ENCODE measurements around the gene ABR. TPM values are rescaled to one million over a fixed set of nuclear protein-coding genes. Genes with fewer than 3 reads are reported as not detected.
"Not testable (repeated sequence)": the region's sequence is repeated elsewhere in the genome, so short reads cannot be mapped to it uniquely, and the experiment has no call there.

ABR gene
- total and polyA plus RNA-seq, 12 donors = 5.3 to 152 (median 105) TPM

DNA sequence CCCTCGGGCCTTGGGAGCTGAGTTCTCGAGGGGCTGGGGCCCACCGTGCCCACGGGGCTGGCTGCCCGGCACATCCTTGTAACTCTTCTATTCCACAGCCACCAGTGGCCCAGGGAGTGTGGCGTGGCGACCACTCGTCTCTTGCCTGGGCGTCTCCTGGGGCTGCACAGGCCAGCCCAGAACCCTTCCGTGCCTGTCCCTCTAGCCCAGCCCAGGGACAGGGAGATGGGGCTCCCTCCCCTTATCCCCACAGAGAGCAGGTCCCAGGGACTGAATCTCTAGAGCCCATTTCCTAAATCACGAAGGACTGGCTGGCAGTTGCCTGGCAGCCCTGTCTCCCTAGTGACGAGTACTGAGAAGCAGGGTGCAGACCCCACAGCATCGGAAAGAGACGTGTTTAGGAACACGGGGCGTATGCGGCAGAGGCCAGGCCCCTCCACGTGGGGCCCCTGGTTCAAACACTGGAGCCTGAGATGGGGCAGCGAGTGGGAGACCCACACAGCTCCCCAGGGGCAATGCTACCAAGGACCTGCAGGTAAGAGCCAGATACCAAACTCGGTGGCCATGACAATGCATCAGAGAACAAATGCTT is 131.8 kb downstream of the ABR start:
- DNase-seq = no peak
- Histone ChIP-seq H3K4me3 (no peak overlapping the region), H3K4me1 (replicated peaks in 1 of 2) (no peaks in the 10 kb centered on the region), H3K27ac (peak overlapping the region in 1 of 5 donors; percentile 8), H3K36me3 (replicated peaks in 1 of 2) (peaks cover 0 to 25% of the 10 kb centered on the region in 2 donors), H3K27me3 (no peaks in the 10 kb centered on the region), H3K9me3 (replicated peaks in 1 of 3) (no peaks in the 10 kb centered on the region)
- WGBS, 4 donors = 84 to 92% (median 88%) methylated on average over 10 to 20 of the region's 20 CpGs
- intact Hi-C loops (cut with DNase I) = loop anchor here in 1 of 2 donors (5.0 kb wide), 1 partner anchor 41 kb away; no protein-coding TSS in a partner anchor
- no peak for TF ChIP-seq POLR2A (IDR thresholded peaks at IDR 0.05)
- TF ChIP-seq, protein P1, sequence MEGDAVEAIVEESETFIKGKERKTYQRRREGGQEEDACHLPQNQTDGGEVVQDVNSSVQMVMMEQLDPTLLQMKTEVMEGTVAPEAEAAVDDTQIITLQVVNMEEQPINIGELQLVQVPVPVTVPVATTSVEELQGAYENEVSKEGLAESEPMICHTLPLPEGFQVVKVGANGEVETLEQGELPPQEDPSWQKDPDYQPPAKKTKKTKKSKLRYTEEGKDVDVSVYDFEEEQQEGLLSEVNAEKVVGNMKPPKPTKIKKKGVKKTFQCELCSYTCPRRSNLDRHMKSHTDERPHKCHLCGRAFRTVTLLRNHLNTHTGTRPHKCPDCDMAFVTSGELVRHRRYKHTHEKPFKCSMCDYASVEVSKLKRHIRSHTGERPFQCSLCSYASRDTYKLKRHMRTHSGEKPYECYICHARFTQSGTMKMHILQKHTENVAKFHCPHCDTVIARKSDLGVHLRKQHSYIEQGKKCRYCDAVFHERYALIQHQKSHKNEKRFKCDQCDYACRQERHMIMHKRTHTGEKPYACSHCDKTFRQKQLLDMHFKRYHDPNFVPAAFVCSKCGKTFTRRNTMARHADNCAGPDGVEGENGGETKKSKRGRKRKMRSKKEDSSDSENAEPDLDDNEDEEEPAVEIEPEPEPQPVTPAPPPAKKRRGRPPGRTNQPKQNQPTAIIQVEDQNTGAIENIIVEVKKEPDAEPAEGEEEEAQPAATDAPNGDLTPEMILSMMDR (IDR thresholded peaks at IDR 0.05) = no peak

DNA sequence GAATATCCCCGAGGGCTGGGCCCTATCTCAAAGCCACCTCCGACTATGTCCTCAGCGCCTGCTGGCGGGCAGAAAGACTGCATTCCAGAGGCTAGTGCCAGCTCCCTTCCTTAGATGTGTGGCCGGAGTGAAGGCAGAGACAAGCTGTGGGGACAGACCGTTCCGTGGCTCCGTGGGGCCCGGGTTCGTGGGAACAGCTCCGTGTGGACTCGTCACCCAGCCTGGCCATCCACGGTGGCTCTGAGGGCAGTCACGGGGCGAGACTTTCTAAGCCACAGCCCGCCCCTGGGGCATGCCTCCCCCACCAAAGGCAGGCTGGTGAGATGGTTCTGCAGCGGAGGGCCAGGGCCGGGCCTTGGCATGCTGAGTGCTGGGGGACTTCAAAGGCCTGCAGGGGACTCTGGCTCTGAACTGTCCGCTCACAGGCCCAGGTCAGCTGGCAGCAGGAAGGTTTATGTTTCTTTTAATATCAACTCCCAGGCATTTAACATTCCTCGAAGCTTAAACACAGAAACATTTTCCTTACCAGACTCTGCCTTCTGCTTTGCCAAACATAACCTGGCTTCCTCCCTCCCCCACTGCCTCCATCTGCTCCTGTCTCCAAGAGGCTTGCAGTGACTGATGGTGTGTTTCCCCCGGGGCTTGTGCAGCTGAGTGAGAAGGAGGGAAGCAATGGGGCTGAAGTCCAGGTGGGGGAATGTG is 132.5 kb downstream of the ABR start:
- intact Hi-C loops (cut with DNase I) = loop anchor here in 1 of 2 donors (5.0 kb wide), 1 partner anchor 40 kb away; no protein-coding TSS in a partner anchor
- peak overlapping the region in 2 of 5 donors; percentile 8 to 45 for H3K27ac ChIP-seq
- TF ChIP-seq, protein P1 (IDR thresholded peaks at IDR 0.05) = no peak
- no peak for TF ChIP-seq POLR2A (IDR thresholded peaks at IDR 0.05)
- no peaks in the 10 kb centered on the region for H3K9me3 ChIP-seq (replicated peaks in 1 of 3)
- 69 to 81% (median 73%) methylated on average over 4 to 21 of the region's 21 CpGs for WGBS, 4 donors
- H3K36me3 ChIP-seq (replicated peaks in 1 of 2) = peaks cover 0 to 25% of the 10 kb centered on the region in 2 donors
- H3K4me1 ChIP-seq (replicated peaks in 1 of 2) = no peaks in the 10 kb centered on the region
- no peak overlapping the region for H3K4me3 ChIP-seq
- H3K27me3 ChIP-seq = no peaks in the 10 kb centered on the region
- DNase-seq = no peak

DNA sequence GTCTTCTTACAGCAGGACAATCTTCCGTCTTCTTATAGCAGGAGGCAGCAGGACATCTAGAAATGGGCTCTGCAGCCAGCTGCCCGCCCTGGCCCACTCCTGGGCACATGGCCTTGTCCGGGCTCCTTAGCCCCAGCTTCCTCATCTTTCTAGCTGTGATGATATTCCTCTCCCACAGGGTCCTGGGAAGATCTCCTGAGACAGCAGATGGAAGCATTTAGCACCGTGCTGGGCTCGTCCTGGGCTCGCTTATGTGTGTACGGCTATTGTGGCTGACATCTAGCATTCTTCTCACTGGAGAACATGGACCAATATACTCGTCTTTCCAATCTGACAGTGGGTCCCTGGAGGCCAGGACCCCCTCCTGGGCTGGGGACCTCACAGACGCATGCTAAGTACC is 134.3 kb downstream of the ABR start:
- DNase-seq = no peak
- 91 to 96% (median 94%) methylated on average over 9 of the region's 9 CpGs for WGBS, 4 donors
- Histone ChIP-seq H3K27ac (no peak overlapping the region), H3K4me3 (no peak overlapping the region), H3K27me3 (no peaks in the 10 kb centered on the region), H3K9me3 (replicated peaks in 1 of 3) (no peaks in the 10 kb centered on the region), H3K4me1 (replicated peaks in 1 of 2) (peaks cover 0 to 2% of the 10 kb centered on the region in 2 donors), H3K36me3 (replicated peaks in 1 of 2) (peaks cover 0 to 25% of the 10 kb centered on the region in 2 donors)
- TF ChIP-seq, protein P1 (IDR thresholded peaks at IDR 0.05) = no peak
- no peak for TF ChIP-seq POLR2A (IDR thresholded peaks at IDR 0.05)
- intact Hi-C loops (cut with DNase I) = loop anchor here in 1 of 2 donors (5.0 kb wide), 1 partner anchor 38 kb away; no protein-coding TSS in a partner anchor

DNA sequence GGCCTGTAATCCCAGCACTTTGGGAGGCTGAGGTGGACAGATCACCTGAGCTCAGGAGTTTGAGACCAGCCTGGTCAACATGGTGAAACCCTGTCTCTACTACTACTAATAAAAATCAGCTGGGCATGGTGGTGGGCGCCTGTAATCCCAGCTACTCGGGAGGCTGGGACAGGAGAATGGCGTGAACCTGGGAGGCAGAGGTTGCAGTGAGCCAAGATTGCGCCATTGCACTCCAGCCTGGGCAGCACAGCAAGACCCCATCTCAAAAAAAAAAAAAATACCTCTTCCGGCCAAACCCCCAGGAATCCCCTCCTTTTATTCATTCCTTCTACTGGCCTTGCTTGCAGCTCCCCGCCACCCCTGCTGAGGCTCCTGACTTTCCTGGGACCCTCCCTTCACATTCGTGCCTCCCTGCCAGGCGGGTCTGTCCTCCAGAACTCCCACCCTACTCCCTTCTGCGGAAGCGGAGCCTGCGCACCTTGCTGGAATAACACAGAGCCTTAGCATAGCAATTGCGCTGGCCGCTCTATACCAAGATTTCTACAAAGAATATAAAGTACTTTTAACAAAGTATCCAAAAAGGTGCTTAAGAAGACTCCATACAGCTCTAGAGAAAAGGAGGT is 135.3 kb downstream of the ABR start:
- DNase-seq; H3K4me3 ChIP-seq; H3K27me3 ChIP-seq; H3K9me3 ChIP-seq (replicated peaks in 1 of 3): not testable (repeated sequence)
- Histone ChIP-seq H3K27ac (peak overlapping the region in 2 of 5 donors; percentile 67 to 73), H3K36me3 (replicated peaks in 1 of 2) (peaks cover 0 to 18% of the 10 kb centered on the region in 2 donors), H3K4me1 (replicated peaks in 1 of 2) (peaks cover 9 to 12% of the 10 kb centered on the region in 2 donors)
- WGBS, 4 donors = 88 to 94% (median 91%) methylated on average over 13 of the region's 13 CpGs
- intact Hi-C loops (cut with DNase I) = loop anchor here in 1 of 2 donors (5.0 kb wide), 1 partner anchor 37 kb away; no protein-coding TSS in a partner anchor

Data from adrenal gland (tissue), 12 donors.